Measurements from ENCODE around the gene ANKH.
"Not testable (repeated sequence)": the region's sequence is repeated elsewhere in the genome, so short reads cannot be mapped to it uniquely, and the experiment has no call there.

The ANKH gene

GRCh38 chr5:14871214-14872069 is at the start of gene ANKH:
Gene ANKH (minus strand): TSS chr5:14871778. CDS start chr5:14871447, 331 bp downstream.
- DNase-seq (peak; percentile 82), ATAC-seq (ENCODE audit: insufficient read depth, low read depth) (peak; percentile 90)
- peaks cover 54% of the 10 kb centered on the region for H3K79me2 ChIP-seq (ENCODE audit: insufficient read depth, low read length)
- H3K36me3 ChIP-seq (ENCODE audit: insufficient read depth, low read length): no peaks in the 10 kb centered on the region; the same call in 1 of the 2 replicates
- peaks cover 1% of the 10 kb centered on the region for H3K27me3 ChIP-seq (ENCODE audit: insufficient read depth, low read length, poor library complexity)
- peak within 1 kb of the TSS; percentile 72 to 78 for H3K4me3 ChIP-seq (ENCODE audit: low read depth in 1 of 2, low read length in 2 of 2)
- TF ChIP-seq CTCF (IDR thresholded peaks at IDR 0.05; ENCODE audit: borderline replicate concordance, extremely low read depth, low read length, poor library complexity, severe bottlenecking) (peak; percentile 62), EZH2 (IDR thresholded peaks at IDR 0.05; ENCODE audit: borderline replicate concordance, low read depth, low read length, severe bottlenecking) (no peak)
- peaks cover 35% of the 10 kb centered on the region for H3K4me1 ChIP-seq (ENCODE audit: insufficient read depth, low read length)
- H3K9me3 ChIP-seq (ENCODE audit: insufficient read depth, low read length, severe bottlenecking): no peaks in the 10 kb centered on the region
- H4K20me1 ChIP-seq (ENCODE audit: insufficient read depth, low read length): peaks cover 24% of the 10 kb centered on the region
- H2AFZ ChIP-seq (ENCODE audit: low read depth, low read length): peak within 1 kb of the TSS; percentile 77
- peak within 1 kb of the TSS; percentile 87 for H3K9ac ChIP-seq (ENCODE audit: low read depth, low read length)
- H3K4me2 ChIP-seq (ENCODE audit: insufficient read depth, low read length): peak within 1 kb of the TSS; percentile 97
- H3K27ac ChIP-seq (ENCODE audit: low read length): peak within 1 kb of the TSS; percentile 61

DNA sequence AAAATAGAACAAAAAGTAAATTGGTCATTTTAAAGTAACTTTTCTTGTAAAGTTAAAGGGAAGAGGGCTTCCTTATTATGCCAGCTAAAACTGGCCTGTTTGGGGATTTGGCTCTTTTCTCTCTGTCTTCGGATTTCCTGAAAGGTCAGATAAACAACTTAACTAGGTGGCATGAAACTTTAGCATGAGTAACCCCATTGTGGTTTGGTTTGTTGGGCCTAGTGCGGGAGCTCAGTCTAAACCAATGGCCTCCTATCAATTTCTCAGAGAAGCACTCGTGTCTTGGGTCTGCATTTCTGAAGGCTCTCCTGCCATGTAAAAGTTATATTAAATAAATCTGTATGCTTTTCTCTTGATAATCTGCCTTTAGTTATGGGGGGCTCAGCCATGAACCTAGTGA is 48.5 kb upstream of the ANKH start:
- H3K4me3 ChIP-seq (ENCODE audit: low read depth in 1 of 2, low read length in 2 of 2): no peak overlapping the region

DNA sequence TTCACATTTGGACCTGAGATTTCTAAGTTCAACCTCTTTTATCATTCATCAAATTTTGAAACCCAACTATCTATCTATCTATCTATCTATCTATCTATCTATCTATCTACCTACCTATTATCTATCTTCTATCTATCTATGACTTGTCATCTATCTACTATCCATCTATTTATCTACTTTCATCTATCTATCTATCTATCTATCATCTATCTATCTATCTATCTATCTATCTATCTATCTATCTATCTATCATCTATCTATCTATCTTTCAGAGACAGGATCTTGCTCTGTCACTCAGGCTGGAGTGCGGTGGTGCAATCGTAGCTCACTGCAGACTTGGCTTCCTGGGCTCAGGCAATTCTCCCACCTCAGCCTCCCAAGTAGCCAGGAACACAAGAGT is 47.5 kb upstream of the ANKH start:
- not testable (repeated sequence) for DNase-seq; H4K20me1 ChIP-seq (ENCODE audit: insufficient read depth, low read length); H2AFZ ChIP-seq (ENCODE audit: low read depth, low read length); H3K27me3 ChIP-seq (ENCODE audit: insufficient read depth, low read length, poor library complexity); H3K27ac ChIP-seq (ENCODE audit: low read length); H3K36me3 ChIP-seq (ENCODE audit: insufficient read depth, low read length); ATAC-seq (ENCODE audit: insufficient read depth, low read depth); H3K9ac ChIP-seq (ENCODE audit: low read depth, low read length); H3K79me2 ChIP-seq (ENCODE audit: insufficient read depth, low read length); H3K4me2 ChIP-seq (ENCODE audit: insufficient read depth, low read length); H3K4me3 ChIP-seq (ENCODE audit: low read depth in 1 of 2, low read length in 2 of 2); H3K9me3 ChIP-seq (ENCODE audit: insufficient read depth, low read length, severe bottlenecking); H3K4me1 ChIP-seq (ENCODE audit: insufficient read depth, low read length)

More for the DNA sequence above, 48.5 kb upstream of the ANKH start:
- no peaks in the 10 kb centered on the region for H3K9me3 ChIP-seq (ENCODE audit: insufficient read depth, low read length, severe bottlenecking)
- H3K4me2 ChIP-seq (ENCODE audit: insufficient read depth, low read length): no peak overlapping the region
- H3K36me3 ChIP-seq (ENCODE audit: insufficient read depth, low read length): no peaks in the 10 kb centered on the region
- H3K79me2 ChIP-seq (ENCODE audit: insufficient read depth, low read length): no peaks in the 10 kb centered on the region
- H3K4me1 ChIP-seq (ENCODE audit: insufficient read depth, low read length): peaks cover 10% of the 10 kb centered on the region
- no peak overlapping the region for H3K9ac ChIP-seq (ENCODE audit: low read depth, low read length)
- H4K20me1 ChIP-seq (ENCODE audit: insufficient read depth, low read length): no peaks in the 10 kb centered on the region
- no peaks in the 10 kb centered on the region for H3K27me3 ChIP-seq (ENCODE audit: insufficient read depth, low read length, poor library complexity)
- DNase-seq: no peak
- ATAC-seq (ENCODE audit: insufficient read depth, low read depth): no peak
- no peak overlapping the region for H3K27ac ChIP-seq (ENCODE audit: low read length)
- TF ChIP-seq EZH2 (IDR thresholded peaks at IDR 0.05; ENCODE audit: borderline replicate concordance, low read depth, low read length, severe bottlenecking) (no peak), CTCF (IDR thresholded peaks at IDR 0.05; ENCODE audit: borderline replicate concordance, extremely low read depth, low read length, poor library complexity, severe bottlenecking) (no peak)
- no peak overlapping the region for H2AFZ ChIP-seq (ENCODE audit: low read depth, low read length)

GRCh38 chr5:14917719-14918118 is 46.1 kb upstream of the ANKH start:
- Histone ChIP-seq H3K27me3 (ENCODE audit: insufficient read depth, low read length, poor library complexity) (no peaks in the 10 kb centered on the region), H3K4me2 (ENCODE audit: insufficient read depth, low read length) (no peak overlapping the region), H3K9ac (ENCODE audit: low read depth, low read length) (no peak overlapping the region), H3K36me3 (ENCODE audit: insufficient read depth, low read length) (no peaks in the 10 kb centered on the region), H3K27ac (ENCODE audit: low read length) (no peak overlapping the region), H4K20me1 (ENCODE audit: insufficient read depth, low read length) (no peaks in the 10 kb centered on the region), H3K9me3 (ENCODE audit: insufficient read depth, low read length, severe bottlenecking) (no peaks in the 10 kb centered on the region), H3K4me1 (ENCODE audit: insufficient read depth, low read length) (no peaks in the 10 kb centered on the region), H3K4me3 (ENCODE audit: low read depth in 1 of 2, low read length in 2 of 2) (no peak overlapping the region), H2AFZ (ENCODE audit: low read depth, low read length) (no peak overlapping the region), H3K79me2 (ENCODE audit: insufficient read depth, low read length) (no peaks in the 10 kb centered on the region)
- DNase-seq (no peak), ATAC-seq (ENCODE audit: insufficient read depth, low read depth) (no peak)
- no peak for TF ChIP-seq CTCF (IDR thresholded peaks at IDR 0.05; ENCODE audit: borderline replicate concordance, extremely low read depth, low read length, poor library complexity, severe bottlenecking)
- no peak for TF ChIP-seq EZH2 (IDR thresholded peaks at IDR 0.05; ENCODE audit: borderline replicate concordance, low read depth, low read length, severe bottlenecking)

All from DND-41 (cell line).